Activated naive CD8-positive, alpha-beta T cell treated with anti-CD3 and anti-CD28 coated beads, Interleukin-2, amount 50 U/mL, for 24 hours (primary cell): ENCODE measurements around the gene DCC.

ENCODE experiments used
- ATAC-seq: fragments of 150-1000 bp; cut with Tn5 transposase; one replicate; pipeline ENCODE4 v1.10.0; 2021
- DNase-seq: peaks from one replicate; pipeline ENCODE4 v3.0.0; 2021
- H3K27ac Mint-ChIP-seq: one replicate; pipeline ENCODE4 v1.8.0; 2021; ENCODE audit warnings: mild to moderate bottlenecking, mixed read lengths
- H3K27me3 Mint-ChIP-seq: one replicate; pipeline ENCODE4 v1.8.0; 2021; ENCODE audit warnings: mixed read lengths
- H3K36me3 Mint-ChIP-seq: one replicate; pipeline ENCODE4 v1.8.0; 2021; ENCODE audit warnings: low read depth, mixed read lengths
- H3K4me1 Mint-ChIP-seq: one replicate; pipeline ENCODE4 v1.8.0; 2021; ENCODE audit warnings: mixed read lengths
- H3K4me3 Mint-ChIP-seq: one replicate; pipeline ENCODE4 v1.8.0; 2021; ENCODE audit warnings: mild to moderate bottlenecking, moderate library complexity, mixed read lengths
- H3K9me3 Mint-ChIP-seq: one replicate; pipeline ENCODE4 v1.8.0; 2021; ENCODE audit warnings: mixed read lengths

Gene DCC

GRCh38 chr18:52544086-52544485, 204.1 kb downstream of the DCC start:
- no peaks in the 10 kb centered on the region for H3K36me3 Mint-ChIP-seq
- H3K9me3 Mint-ChIP-seq, result no peaks in the 10 kb centered on the region
- DNase-seq (no peak), ATAC-seq (no peak)
- H3K27ac Mint-ChIP-seq, result no peak overlapping the region
- no peaks in the 10 kb centered on the region for H3K27me3 Mint-ChIP-seq
- no peak overlapping the region for H3K4me3 Mint-ChIP-seq
- H3K4me1 Mint-ChIP-seq, result no peaks in the 10 kb centered on the region

DNA sequence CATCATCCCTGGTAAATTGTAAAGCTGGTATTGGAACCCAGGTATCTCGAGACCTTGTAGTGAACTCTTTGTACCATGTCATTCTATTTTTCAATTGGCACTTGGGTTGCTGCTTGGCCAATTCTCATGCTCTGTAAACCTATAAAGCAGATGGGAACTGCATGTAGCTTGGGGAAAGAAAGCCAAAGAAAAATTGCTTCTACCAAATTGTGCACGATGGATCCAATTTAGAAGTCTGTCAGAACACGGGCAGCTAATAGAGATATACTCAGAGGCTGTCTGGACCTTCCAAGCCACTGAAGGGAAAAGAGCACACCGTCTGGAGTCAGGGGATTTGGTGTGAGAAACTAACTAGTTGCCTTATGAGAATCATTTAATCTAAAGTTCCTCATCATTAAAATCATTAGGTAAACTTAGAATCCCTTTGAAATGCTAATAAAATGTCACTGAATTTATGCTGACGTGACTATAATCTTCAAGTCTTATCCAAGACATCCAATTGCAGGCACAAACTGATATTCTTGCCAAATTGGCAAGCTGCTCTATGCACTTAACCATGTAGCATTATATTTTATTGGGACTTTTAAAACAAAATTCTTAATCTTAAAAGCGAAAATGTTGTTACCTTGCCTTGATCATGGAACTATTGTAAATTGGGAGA, 206.8 kb downstream of the DCC start:
- ATAC-seq (no peak), DNase-seq (no peak)
- H3K27ac Mint-ChIP-seq, result no peak overlapping the region
- H3K4me3 Mint-ChIP-seq, result no peak overlapping the region
- H3K36me3 Mint-ChIP-seq, result no peaks in the 10 kb centered on the region
- H3K27me3 Mint-ChIP-seq, result no peaks in the 10 kb centered on the region
- no peaks in the 10 kb centered on the region for H3K9me3 Mint-ChIP-seq
- H3K4me1 Mint-ChIP-seq, result no peaks in the 10 kb centered on the region

DNA sequence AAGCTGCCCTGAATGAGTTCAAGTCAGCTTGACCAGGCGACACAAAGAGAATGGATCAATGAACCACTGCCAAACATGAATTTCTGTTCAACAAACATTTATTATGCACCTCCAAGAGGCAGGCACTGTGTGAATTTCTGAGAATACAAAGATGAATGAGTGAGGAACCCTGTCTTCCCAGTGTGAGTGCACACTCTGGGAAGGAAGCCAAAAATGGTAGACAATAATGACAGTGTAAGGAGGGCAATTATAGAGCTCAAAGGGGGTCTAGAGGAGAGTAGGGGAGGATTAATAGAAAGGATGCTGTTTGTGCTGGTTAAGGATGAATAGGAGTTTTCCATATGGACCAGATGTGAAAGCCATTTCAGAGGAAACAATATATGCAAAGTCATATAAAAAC, 213.4 kb downstream of the DCC start:
- no peak for DNase-seq
- Mint-ChIP-seq H3K27me3 (no peaks in the 10 kb centered on the region), H3K4me3 (no peak overlapping the region), H3K9me3 (peaks cover 4% of the 10 kb centered on the region), H3K4me1 (no peaks in the 10 kb centered on the region), H3K36me3 (no peaks in the 10 kb centered on the region), H3K27ac (no peak overlapping the region)
- no peak for ATAC-seq

DNA sequence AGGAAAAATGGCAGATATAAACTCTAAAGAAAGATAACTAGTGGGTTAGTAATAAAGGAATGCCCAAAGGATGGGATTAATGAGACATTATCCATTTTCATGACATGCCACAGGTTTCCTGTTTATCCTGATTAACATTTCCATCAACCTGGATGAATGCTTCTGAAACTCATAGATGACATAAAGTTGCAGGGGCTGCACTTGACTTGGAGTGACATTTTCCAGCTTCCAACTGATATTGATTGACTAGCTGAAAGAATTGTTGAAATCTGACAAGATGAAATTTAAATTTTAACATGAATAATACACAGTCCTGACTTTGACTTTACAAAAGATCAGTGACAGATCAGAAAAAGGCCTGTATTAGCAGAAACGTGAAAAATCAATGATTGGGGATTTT, 214.2 kb downstream of the DCC start:
- DNase-seq (no peak), ATAC-seq (no peak)
- Mint-ChIP-seq H3K27ac (no peak overlapping the region), H3K27me3 (no peaks in the 10 kb centered on the region), H3K36me3 (no peaks in the 10 kb centered on the region), H3K9me3 (peaks cover 4% of the 10 kb centered on the region), H3K4me3 (no peak overlapping the region), H3K4me1 (no peaks in the 10 kb centered on the region)

- no peaks in the 10 kb centered on the region for H3K9me3 Mint-ChIP-seq
- DNase-seq (no peak), ATAC-seq (no peak)
- no peaks in the 10 kb centered on the region for H3K4me1 Mint-ChIP-seq
- no peak overlapping the region for H3K4me3 Mint-ChIP-seq
- no peak overlapping the region for H3K27ac Mint-ChIP-seq
- H3K27me3 Mint-ChIP-seq, result no peaks in the 10 kb centered on the region
- no peaks in the 10 kb centered on the region for H3K36me3 Mint-ChIP-seq
Observed at GRCh38 chr18:52567360-52567759, 227.4 kb downstream of the DCC start.

- no peak overlapping the region for H3K4me3 Mint-ChIP-seq
- H3K9me3 Mint-ChIP-seq, result no peaks in the 10 kb centered on the region
- H3K4me1 Mint-ChIP-seq, result no peaks in the 10 kb centered on the region
- H3K27me3 Mint-ChIP-seq, result no peaks in the 10 kb centered on the region
- DNase-seq, result no peak
- H3K27ac Mint-ChIP-seq, result no peak overlapping the region
- no peaks in the 10 kb centered on the region for H3K36me3 Mint-ChIP-seq
- ATAC-seq, result no peak
Observed at GRCh38 chr18:52569492-52569891, 229.5 kb downstream of the DCC start.

DNA sequence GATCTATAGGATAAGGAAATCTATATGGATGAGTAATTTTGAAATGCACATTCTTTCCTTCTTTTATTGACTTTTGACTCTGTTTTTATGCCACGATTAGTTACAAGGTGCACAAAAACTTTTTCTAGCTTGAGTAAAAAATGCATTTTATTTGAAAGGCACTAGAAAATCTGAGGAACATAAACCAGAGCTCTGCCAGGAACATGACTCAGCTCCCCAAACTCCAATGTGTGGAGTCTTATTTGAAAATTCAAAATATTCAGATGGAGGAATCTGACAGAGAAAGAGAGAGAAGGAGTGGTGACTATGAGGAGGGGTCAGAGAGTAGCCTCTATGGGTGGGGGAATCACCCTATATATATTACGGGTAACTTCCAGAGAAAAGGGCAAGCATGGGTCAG, 231.0 kb downstream of the DCC start:
- DNase-seq (no peak), ATAC-seq (no peak)
- Mint-ChIP-seq H3K36me3 (no peaks in the 10 kb centered on the region), H3K4me1 (no peaks in the 10 kb centered on the region), H3K9me3 (no peaks in the 10 kb centered on the region), H3K27me3 (no peaks in the 10 kb centered on the region), H3K27ac (no peak overlapping the region), H3K4me3 (no peak overlapping the region)

- no peak overlapping the region for H3K4me3 Mint-ChIP-seq
- H3K4me1 Mint-ChIP-seq, result no peaks in the 10 kb centered on the region
- no peaks in the 10 kb centered on the region for H3K36me3 Mint-ChIP-seq
- no peaks in the 10 kb centered on the region for H3K27me3 Mint-ChIP-seq
- no peak overlapping the region for H3K27ac Mint-ChIP-seq
- ATAC-seq (no peak), DNase-seq (no peak)
- peaks cover 4% of the 10 kb centered on the region for H3K9me3 Mint-ChIP-seq
Observed at GRCh38 chr18:52572036-52573000, 232.3 kb downstream of the DCC start.

GRCh38 chr18:52577795-52578194, 237.8 kb downstream of the DCC start:
- DNase-seq (no peak), ATAC-seq (no peak)
- Mint-ChIP-seq H3K4me3 (no peak overlapping the region), H3K27me3 (no peaks in the 10 kb centered on the region), H3K4me1 (no peaks in the 10 kb centered on the region), H3K27ac (no peak overlapping the region), H3K36me3 (no peaks in the 10 kb centered on the region), H3K9me3 (peaks cover 4% of the 10 kb centered on the region)

- H3K36me3 Mint-ChIP-seq, result no peaks in the 10 kb centered on the region
- ATAC-seq (no peak), DNase-seq (no peak)
- H3K27me3 Mint-ChIP-seq, result no peaks in the 10 kb centered on the region
- no peak overlapping the region for H3K4me3 Mint-ChIP-seq
- no peak overlapping the region for H3K27ac Mint-ChIP-seq
- H3K9me3 Mint-ChIP-seq, result peaks cover 6% of the 10 kb centered on the region
- no peaks in the 10 kb centered on the region for H3K4me1 Mint-ChIP-seq
Observed at GRCh38 chr18:52582061-52582460, 242.1 kb downstream of the DCC start.

DNA sequence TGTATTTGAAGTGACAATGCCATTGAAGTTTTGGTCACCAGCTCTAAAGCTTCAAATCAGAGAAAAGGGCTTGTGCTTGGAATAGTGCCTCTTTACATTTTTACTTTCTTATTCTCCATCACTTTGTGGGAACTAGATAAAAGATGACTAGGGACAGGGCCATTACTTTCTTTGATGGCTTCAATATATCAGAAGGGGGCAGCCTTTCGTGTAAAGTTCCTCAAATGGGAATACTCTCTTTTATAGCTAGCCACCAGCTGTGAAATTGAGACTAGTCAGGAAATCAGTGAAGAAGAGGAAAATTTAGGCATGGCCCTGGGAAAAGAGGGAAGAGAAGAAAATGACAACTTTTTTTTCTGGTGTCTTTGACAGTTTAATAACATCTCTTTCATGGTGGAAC, 242.5 kb downstream of the DCC start:
- H3K4me1 Mint-ChIP-seq, result no peaks in the 10 kb centered on the region
- no peak for ATAC-seq
- no peaks in the 10 kb centered on the region for H3K36me3 Mint-ChIP-seq
- H3K27me3 Mint-ChIP-seq, result no peaks in the 10 kb centered on the region
- no peak overlapping the region for H3K4me3 Mint-ChIP-seq
- no peak for DNase-seq
- H3K27ac Mint-ChIP-seq, result no peak overlapping the region
- H3K9me3 Mint-ChIP-seq, result peaks cover 6% of the 10 kb centered on the region

GRCh38 chr18:52588931-52589330, 248.9 kb downstream of the DCC start:
- H3K27ac Mint-ChIP-seq, result no peak overlapping the region
- H3K4me1 Mint-ChIP-seq, result no peaks in the 10 kb centered on the region
- no peak overlapping the region for H3K4me3 Mint-ChIP-seq
- no peaks in the 10 kb centered on the region for H3K27me3 Mint-ChIP-seq
- no peak for ATAC-seq
- peaks cover 6% of the 10 kb centered on the region for H3K9me3 Mint-ChIP-seq
- no peaks in the 10 kb centered on the region for H3K36me3 Mint-ChIP-seq
- no peak for DNase-seq

DNA sequence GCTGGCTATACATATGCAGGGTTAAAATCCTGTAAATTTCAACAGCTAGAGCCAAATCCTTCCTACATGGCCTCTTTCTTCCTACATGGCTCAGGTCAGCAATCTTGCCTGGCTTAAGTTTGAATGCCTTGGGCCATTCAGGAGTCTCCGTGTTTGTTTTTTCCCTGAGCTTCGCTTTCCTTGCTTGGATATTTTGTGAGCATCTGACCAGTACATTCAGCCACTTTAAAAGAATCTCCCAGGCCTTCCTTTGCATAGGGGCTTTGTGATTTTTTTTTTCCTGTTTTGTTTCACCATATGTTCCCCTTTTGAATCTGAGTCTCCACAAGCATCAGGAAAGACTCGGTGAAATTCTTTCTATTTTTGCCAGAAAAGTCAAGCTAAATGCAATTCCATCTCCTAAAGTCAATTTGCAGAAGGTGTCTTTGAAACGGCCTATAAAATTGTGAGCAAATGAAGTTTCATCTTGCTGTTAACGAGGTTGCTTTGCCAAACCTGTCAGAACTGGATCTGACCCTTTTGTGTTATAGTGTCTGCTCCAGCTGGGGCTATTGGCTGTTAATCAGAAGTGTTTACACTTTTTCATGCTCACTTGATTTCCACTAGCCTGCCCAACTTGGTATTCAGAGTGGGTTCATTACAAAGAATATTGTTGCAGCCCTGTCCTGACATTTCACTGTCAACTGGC, 256.9 kb downstream of the DCC start:
- H3K4me3 Mint-ChIP-seq, result no peak overlapping the region
- ATAC-seq (no peak), DNase-seq (no peak)
- no peaks in the 10 kb centered on the region for H3K9me3 Mint-ChIP-seq
- H3K27ac Mint-ChIP-seq, result no peak overlapping the region
- no peaks in the 10 kb centered on the region for H3K4me1 Mint-ChIP-seq
- H3K36me3 Mint-ChIP-seq, result no peaks in the 10 kb centered on the region
- no peaks in the 10 kb centered on the region for H3K27me3 Mint-ChIP-seq

DNA sequence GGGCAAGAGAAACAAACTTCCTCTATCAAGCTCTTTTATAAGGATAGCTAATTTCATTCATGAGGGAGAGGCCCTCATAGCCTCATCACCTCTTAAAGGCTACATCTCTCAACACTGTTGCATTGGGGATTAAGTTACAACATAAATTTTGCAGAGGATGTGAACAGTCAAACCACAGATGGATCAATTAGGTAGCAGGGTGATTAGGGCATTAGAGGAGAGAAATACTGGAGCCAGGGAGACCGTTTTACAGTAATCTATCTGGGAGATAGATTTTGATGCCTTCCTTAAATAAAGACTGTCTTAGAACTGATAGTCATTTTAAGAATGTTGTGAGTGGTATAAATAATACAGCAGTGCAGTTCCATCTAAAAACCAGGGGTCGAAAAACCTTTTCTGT, 258.9 kb downstream of the DCC start:
- H3K27ac Mint-ChIP-seq, result no peak overlapping the region
- no peak for ATAC-seq
- H3K36me3 Mint-ChIP-seq, result no peaks in the 10 kb centered on the region
- H3K27me3 Mint-ChIP-seq, result no peaks in the 10 kb centered on the region
- no peaks in the 10 kb centered on the region for H3K9me3 Mint-ChIP-seq
- H3K4me3 Mint-ChIP-seq, result no peak overlapping the region
- H3K4me1 Mint-ChIP-seq, result no peaks in the 10 kb centered on the region
- no peak for DNase-seq

- no peak for ATAC-seq
- Mint-ChIP-seq H3K4me3 (no peak overlapping the region), H3K4me1 (no peaks in the 10 kb centered on the region), H3K36me3 (no peaks in the 10 kb centered on the region), H3K9me3 (no peaks in the 10 kb centered on the region), H3K27me3 (no peaks in the 10 kb centered on the region), H3K27ac (no peak overlapping the region)
- DNase-seq, result no peak
Observed at GRCh38 chr18:52602820-52603219, 262.8 kb downstream of the DCC start.
